Activated T-cell treated with anti-CD3 and anti-CD28 coated beads, Interleukin-2, amount 50 U/mL, for 4 hours (primary cell): ENCODE data around the gene ADCYAP1. TPM values are rescaled to one million over a fixed set of nuclear protein-coding genes. Genes with fewer than 3 reads are reported as not detected.

Experiments used
- total RNA-seq, 3 donors: library from RNA; stranded (reverse); gene quantifications; one replicate each; pipeline ENCODE4 v1.2.1, GENCODE V29; 2021

The ADCYAP1 gene
- total RNA-seq, 3 donors from 2014 or later = not detected

Other genes with a start within 250 kb of the ADCYAP1 start
- gene TYMS, start 247.2 kb upstream of the ADCYAP1 start, total RNA-seq = 10 to 100 TPM; 54.5 to 64.4 (median 58.2) TPM
- 10 to 100 TPM; 42.0 to 46.0 (median 42.1) TPM for gene ENOSF1, start 192.2 kb upstream of the ADCYAP1 start, total RNA-seq
- 10 to 100 TPM in 1 of 3 donors, 1 to 10 TPM in 2; 7.9 to 11.3 (median 8.1) TPM for gene YES1, start 92.6 kb upstream of the ADCYAP1 start, total RNA-seq